ENCODE measurements around the gene MIER3.

GRCh38 chr5:56962286-56962685, 10.4 kb upstream of the MIER3 start:
- TF ChIP-seq CTCF (IDR thresholded peaks at IDR 0.05) = no peak
- no peak for TF ChIP-seq USF2 (IDR thresholded peaks at IDR 0.05; ENCODE audit: borderline replicate concordance, low read depth, low read length)
